Memory B cell (primary cell): Measurements from ENCODE around the gene CDH26.
"Not testable (repeated sequence)": the region's sequence is repeated elsewhere in the genome, so short reads cannot be mapped to it uniquely, and the experiment has no call there.

ENCODE experiments used
- ATAC-seq: fragments of 150-1000 bp; cut with Tn5 transposase; 2 replicates; pipeline ENCODE4 v1.10.0; 2021; ENCODE audit warnings: low read depth, mild to moderate bottlenecking, moderate library complexity
- DNase-seq, 2 donors: peaks; one replicate each; pipeline ENCODE4 v3.0.0; 2022; ENCODE audit warnings: low spot score in 2 of 2
- H3K27ac Mint-ChIP-seq: one replicate; pipeline ENCODE4 v1.8.0; 2022; ENCODE audit warnings: mild to moderate bottlenecking, moderate library complexity, mixed read lengths
- H3K27me3 Mint-ChIP-seq: one replicate; pipeline ENCODE4 v1.8.0; 2022; ENCODE audit warnings: mixed read lengths
- H3K36me3 Mint-ChIP-seq: one replicate; pipeline ENCODE4 v1.8.0; 2022; ENCODE audit warnings: mild to moderate bottlenecking, mixed read lengths
- H3K4me1 Mint-ChIP-seq: one replicate; pipeline ENCODE4 v1.8.0; 2022; ENCODE audit warnings: mixed read lengths
- H3K4me3 Mint-ChIP-seq: one replicate; pipeline ENCODE4 v1.8.0; 2022; ENCODE audit warnings: mild to moderate bottlenecking, moderate library complexity, mixed read lengths
- H3K9me3 Mint-ChIP-seq: one replicate; pipeline ENCODE4 v1.8.0; 2022; ENCODE audit warnings: mixed read lengths

Gene CDH26

GRCh38 chr20:60024801-60025200 is 66.6 kb downstream of the CDH26 start:
- Mint-ChIP-seq H3K9me3 (peaks cover 10% of the 10 kb centered on the region), H3K36me3 (peaks cover 11% of the 10 kb centered on the region), H3K27me3 (peaks cover 6% of the 10 kb centered on the region), H3K4me1 (no peaks in the 10 kb centered on the region), H3K27ac (no peak overlapping the region), H3K4me3 (no peak overlapping the region)
- ATAC-seq (no peak), DNase-seq (no peak)

- peaks cover 12% of the 10 kb centered on the region for H3K36me3 Mint-ChIP-seq
- H3K4me3 Mint-ChIP-seq: no peak overlapping the region
- peaks cover 6% of the 10 kb centered on the region for H3K27me3 Mint-ChIP-seq
- H3K4me1 Mint-ChIP-seq: no peaks in the 10 kb centered on the region
- ATAC-seq: no peak
- no peak overlapping the region for H3K27ac Mint-ChIP-seq
- H3K9me3 Mint-ChIP-seq: peaks cover 9% of the 10 kb centered on the region
- no peak for DNase-seq
Measured at GRCh38 chr20:60026010-60026409, 67.8 kb downstream of the CDH26 start.

GRCh38 chr20:60030471-60030870 is 72.2 kb downstream of the CDH26 start:
- Mint-ChIP-seq H3K4me1 (no peaks in the 10 kb centered on the region), H3K36me3 (peaks cover 11% of the 10 kb centered on the region), H3K27me3 (peaks cover 6% of the 10 kb centered on the region), H3K9me3 (peaks cover 11% of the 10 kb centered on the region), H3K4me3 (no peak overlapping the region), H3K27ac (no peak overlapping the region)
- ATAC-seq (no peak), DNase-seq (no peak)

- H3K27ac Mint-ChIP-seq: no peak overlapping the region
- peaks cover 10% of the 10 kb centered on the region for H3K36me3 Mint-ChIP-seq
- DNase-seq (no peak), ATAC-seq (no peak)
- no peaks in the 10 kb centered on the region for H3K4me1 Mint-ChIP-seq
- H3K27me3 Mint-ChIP-seq: peaks cover 6% of the 10 kb centered on the region
- peaks cover 12% of the 10 kb centered on the region for H3K9me3 Mint-ChIP-seq
- no peak overlapping the region for H3K4me3 Mint-ChIP-seq
Measured at GRCh38 chr20:60031107-60031506, 72.9 kb downstream of the CDH26 start.

GRCh38 chr20:60034231-60035110 is 76.2 kb downstream of the CDH26 start:
- Mint-ChIP-seq H3K4me3 (no peak overlapping the region), H3K27me3 (peaks cover 8% of the 10 kb centered on the region), H3K9me3 (peaks cover 6% of the 10 kb centered on the region), H3K27ac (no peak overlapping the region), H3K36me3 (peaks cover 5% of the 10 kb centered on the region), H3K4me1 (no peaks in the 10 kb centered on the region)
- no peak for ATAC-seq
- DNase-seq: no peak

- ATAC-seq: no peak
- Mint-ChIP-seq H3K36me3 (peaks cover 6% of the 10 kb centered on the region), H3K9me3 (peaks cover 6% of the 10 kb centered on the region), H3K27ac (no peak overlapping the region), H3K4me3 (no peak overlapping the region), H3K27me3 (peaks cover 11% of the 10 kb centered on the region), H3K4me1 (no peaks in the 10 kb centered on the region)
- no peak for DNase-seq
Measured at GRCh38 chr20:60035486-60035885, 77.3 kb downstream of the CDH26 start.

- Mint-ChIP-seq H3K27me3 (peaks cover 12% of the 10 kb centered on the region), H3K4me1 (no peaks in the 10 kb centered on the region), H3K9me3 (peaks cover 6% of the 10 kb centered on the region), H3K36me3 (peaks cover 5% of the 10 kb centered on the region), H3K4me3 (no peak overlapping the region), H3K27ac (no peak overlapping the region)
- DNase-seq (no peak), ATAC-seq (no peak)
Measured at GRCh38 chr20:60036346-60036745, 78.1 kb downstream of the CDH26 start.

- H3K9me3 Mint-ChIP-seq: peaks cover 6% of the 10 kb centered on the region
- H3K36me3 Mint-ChIP-seq: peaks cover 5% of the 10 kb centered on the region
- no peaks in the 10 kb centered on the region for H3K4me1 Mint-ChIP-seq
- ATAC-seq (no peak), DNase-seq (no peak)
- H3K4me3 Mint-ChIP-seq: no peak overlapping the region
- peaks cover 14% of the 10 kb centered on the region for H3K27me3 Mint-ChIP-seq
- no peak overlapping the region for H3K27ac Mint-ChIP-seq
Measured at GRCh38 chr20:60036746-60037499, 78.7 kb downstream of the CDH26 start.

GRCh38 chr20:60038400-60039008 is 80.3 kb downstream of the CDH26 start:
- ATAC-seq (no peak), DNase-seq (no peak)
- H3K27me3 Mint-ChIP-seq: peaks cover 17% of the 10 kb centered on the region
- H3K4me3 Mint-ChIP-seq: no peak overlapping the region
- H3K9me3 Mint-ChIP-seq: peaks cover 4% of the 10 kb centered on the region
- no peak overlapping the region for H3K27ac Mint-ChIP-seq
- peaks cover 3% of the 10 kb centered on the region for H3K36me3 Mint-ChIP-seq
- no peaks in the 10 kb centered on the region for H3K4me1 Mint-ChIP-seq

- no peak overlapping the region for H3K27ac Mint-ChIP-seq
- no peaks in the 10 kb centered on the region for H3K4me1 Mint-ChIP-seq
- ATAC-seq (no peak), DNase-seq (no peak)
- H3K27me3 Mint-ChIP-seq: peaks cover 17% of the 10 kb centered on the region
- H3K4me3 Mint-ChIP-seq: no peak overlapping the region
- peaks cover 3% of the 10 kb centered on the region for H3K36me3 Mint-ChIP-seq
- H3K9me3 Mint-ChIP-seq: peaks cover 6% of the 10 kb centered on the region
Measured at GRCh38 chr20:60039526-60039925, 81.3 kb downstream of the CDH26 start.

- Mint-ChIP-seq H3K36me3 (peaks cover 3% of the 10 kb centered on the region), H3K4me3 (no peak overlapping the region), H3K27me3 (peaks cover 20% of the 10 kb centered on the region), H3K4me1 (no peaks in the 10 kb centered on the region), H3K27ac (no peak overlapping the region), H3K9me3 (peaks cover 4% of the 10 kb centered on the region)
- no peak for ATAC-seq
- no peak for DNase-seq
Measured at GRCh38 chr20:60040471-60041162, 82.4 kb downstream of the CDH26 start.

GRCh38 chr20:60041436-60042165 is 83.4 kb downstream of the CDH26 start:
- H3K27me3 Mint-ChIP-seq: peaks cover 20% of the 10 kb centered on the region
- not testable (repeated sequence) for ATAC-seq, H3K4me1 Mint-ChIP-seq, H3K36me3 Mint-ChIP-seq, H3K4me3 Mint-ChIP-seq, DNase-seq, H3K27ac Mint-ChIP-seq, H3K9me3 Mint-ChIP-seq

GRCh38 chr20:60043435-60043834 is 85.2 kb downstream of the CDH26 start:
- no peak for DNase-seq
- no peak for ATAC-seq
- H3K27me3 Mint-ChIP-seq: peaks cover 18% of the 10 kb centered on the region
- no peak overlapping the region for H3K4me3 Mint-ChIP-seq
- peaks cover 3% of the 10 kb centered on the region for H3K36me3 Mint-ChIP-seq
- H3K9me3 Mint-ChIP-seq: peaks cover 2% of the 10 kb centered on the region
- H3K27ac Mint-ChIP-seq: no peak overlapping the region
- no peaks in the 10 kb centered on the region for H3K4me1 Mint-ChIP-seq
